Spleen (tissue), 11 donors: ENCODE results near the gene CORO1A. TPM values are rescaled to one million over a fixed set of nuclear protein-coding genes. Genes with fewer than 3 reads are reported as not detected.

Experiments
- DNase-seq: peaks from one replicate; pipeline ENCODE4 v3.0.0-alpha.2; 2020
- H3K27ac ChIP-seq, 8 donors: fragments of 200-600 bp; sonication (generic) in 7 of 8; 1 replicate in 4 of 8; 2 replicates in 4 of 8; pipeline versions ENCODE4 v1.5.0 to v1.8.0; 2016 to 2021; ENCODE audit warnings: inconsistent platforms in 4 of 8, mild to moderate bottlenecking in 4 of 8, moderate library complexity in 1 of 8
- H3K27me3 ChIP-seq, 7 donors: fragments of 200-600 bp; sonication (generic) in 6 of 7; replicated peaks in 1 of 7; 1 replicate in 4 of 7; 2 replicates in 3 of 7; pipeline versions ENCODE4 v1.5.0 to v1.8.0; 2016 to 2021; ENCODE audit warnings: inconsistent platforms in 3 of 7, mild to moderate bottlenecking in 1 of 7
- H3K36me3 ChIP-seq, 6 donors: fragments of 200-600 bp; sonication (generic) in 5 of 6; 1 replicate in 4 of 6; 2 replicates in 2 of 6; pipeline versions ENCODE4 v1.5.0 to v1.8.0; 2016 to 2021; ENCODE audit warnings: inconsistent platforms in 2 of 6
- H3K4me1 ChIP-seq, 6 donors: fragments of 200-600 bp; sonication (generic) in 5 of 6; 1 replicate in 3 of 6; 2 replicates in 3 of 6; pipeline versions ENCODE4 v1.5.0 to v1.8.0; 2016 to 2021; ENCODE audit warnings: inconsistent platforms in 3 of 6
- H3K4me3 ChIP-seq, 8 donors: fragments of 200-600 bp; sonication (generic) in 7 of 8; 1 replicate in 4 of 8; 2 replicates in 4 of 8; pipeline versions ENCODE4 v1.5.0 to v1.8.0; 2016 to 2021; ENCODE audit warnings: inconsistent platforms in 4 of 8, mild to moderate bottlenecking in 4 of 8, moderate library complexity in 2 of 8
- H3K9me3 ChIP-seq, 8 donors: fragments of 200-600 bp; sonication (generic) in 7 of 8; 1 replicate in 4 of 8; 2 replicates in 4 of 8; pipeline versions ENCODE4 v1.5.0 to v1.8.0; 2016 to 2021; ENCODE audit warnings: inconsistent platforms in 4 of 8
- POLR2A ChIP-seq, 3 donors: fragments of 450-650 bp; IDR thresholded peaks; one replicate each; pipeline ENCODE4 v1.5.1; 2017; ENCODE audit warnings: antibody characterized with exemption in 3 of 3, mild to moderate bottlenecking in 1 of 3
- POLR2AphosphoS5 ChIP-seq, 3 donors: sonication (generic); formaldehyde crosslinking; IDR thresholded peaks; one replicate each; pipeline ENCODE4 v1.5.1; 2017; ENCODE audit warnings: antibody characterized with exemption in 3 of 3
- WGBS, 5 donors: extraction: QIAGEN DNeasy Blood & Tissue Kit in 3 of 5; methylation state at CpG; one replicate each; pipeline versions ENCODE4 v1.1.5 to v1.1.7; 2013 to 2018; 5-methylcytosine and 5-hydroxymethylcytosine counted together
- intact Hi-C: fragments of 100-400 bp; cut with DNase I; formaldehyde crosslinking; loops from one replicate; pipeline ENCODE4 v1.15.0; 2023; ENCODE audit warnings: low total_unique reads
- polyA plus RNA-seq, 3 donors: library from polyadenylated mRNA; stranded (reverse); fragments of 200-250 nt; gene quantifications; one replicate each; pipeline ENCODE4 v1.2.1, GENCODE V29; 2013
- total RNA-seq, 7 donors: library from RNA; depleted of rRNA in 3 of 7; stranded (reverse); fragments of >200 nt in 3 of 7; fragmentation: NEBNext Ultra II Directional in 4 of 7; extraction: Animal tissue kit (Norgen Biotek cat#: 25700) in 4 of 7; gene quantifications; one replicate each; pipeline versions ENCODE4 v1.1.0 to v1.2.1, GENCODE V29; 2016 to 2021
- TF ChIP-seq, protein P1 (sequence below), 11 experiments: fragments of 200-600 bp in 7 of 11; fragments of 450-650 bp in 4 of 11; sonication (generic) in 4 of 11; IDR thresholded peaks in 8 of 11; conservative IDR thresholded peaks in 3 of 11; 1 replicate in 7 of 11; 2 replicates in 4 of 11; pipeline versions ENCODE4 v1.4.0 to v1.8.0; 2016 to 2021; ENCODE audit warnings: antibody characterized with exemption in 11 of 11, inconsistent platforms in 4 of 11, mild to moderate bottlenecking in 1 of 11
- donor health status: healthy with polysubstance abuse.
- donor health status: DM: no; HTN: no; CAD: no; lungs with moderate emphysema.
- donor health status: DM: no; HTN: no; CAD: no.
- donor health status: Bipolar disorder and iron deficiency.
- donor health status: healthy.
- donor health status: DM: no; HTN: no; CAD: no.
- donor health status: DM: yes; HTN: yes; CAD: no.

CORO1A gene
- total and polyA plus RNA-seq, 10 donors, result 346 to 757 (median 537) TPM

DNA sequence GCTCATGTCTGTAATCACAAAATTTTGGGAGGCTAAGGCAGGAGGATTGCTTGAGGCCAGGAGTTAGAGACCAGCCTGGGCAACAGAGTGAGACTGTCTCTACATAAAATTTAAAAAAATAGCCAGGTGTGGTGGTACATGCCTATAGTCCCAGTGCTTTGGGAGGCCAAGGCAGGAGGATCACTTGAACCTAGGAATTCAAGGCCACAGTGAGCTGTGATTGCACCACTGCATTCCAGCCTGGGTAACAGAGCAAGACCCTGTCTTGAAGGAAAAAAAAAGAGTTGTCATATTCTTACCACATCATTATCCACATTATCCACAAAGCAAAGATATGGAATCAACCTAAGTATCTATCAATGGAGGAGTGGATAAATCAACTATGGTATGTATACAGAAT is 39.4 kb upstream of the CORO1A start:
- no peaks in the 10 kb centered on the region for H3K36me3 ChIP-seq
- intact Hi-C loops, result no loop called here
- H3K27ac ChIP-seq, result no peak overlapping the region
- peaks cover 0 to 57% (median 13%) of the 10 kb centered on the region in 6 donors for H3K4me1 ChIP-seq
- no peaks in the 10 kb centered on the region for H3K27me3 ChIP-seq
- peaks cover 0 to 6% (median 5%) of the 10 kb centered on the region in 8 donors for H3K9me3 ChIP-seq
- no peak overlapping the region for H3K4me3 ChIP-seq
- DNase-seq, result no peak
- TF ChIP-seq POLR2A (IDR thresholded peaks at IDR 0.05) (no peak), POLR2AphosphoS5 (IDR thresholded peaks at IDR 0.05) (no peak)
- TF ChIP-seq, protein P1, sequence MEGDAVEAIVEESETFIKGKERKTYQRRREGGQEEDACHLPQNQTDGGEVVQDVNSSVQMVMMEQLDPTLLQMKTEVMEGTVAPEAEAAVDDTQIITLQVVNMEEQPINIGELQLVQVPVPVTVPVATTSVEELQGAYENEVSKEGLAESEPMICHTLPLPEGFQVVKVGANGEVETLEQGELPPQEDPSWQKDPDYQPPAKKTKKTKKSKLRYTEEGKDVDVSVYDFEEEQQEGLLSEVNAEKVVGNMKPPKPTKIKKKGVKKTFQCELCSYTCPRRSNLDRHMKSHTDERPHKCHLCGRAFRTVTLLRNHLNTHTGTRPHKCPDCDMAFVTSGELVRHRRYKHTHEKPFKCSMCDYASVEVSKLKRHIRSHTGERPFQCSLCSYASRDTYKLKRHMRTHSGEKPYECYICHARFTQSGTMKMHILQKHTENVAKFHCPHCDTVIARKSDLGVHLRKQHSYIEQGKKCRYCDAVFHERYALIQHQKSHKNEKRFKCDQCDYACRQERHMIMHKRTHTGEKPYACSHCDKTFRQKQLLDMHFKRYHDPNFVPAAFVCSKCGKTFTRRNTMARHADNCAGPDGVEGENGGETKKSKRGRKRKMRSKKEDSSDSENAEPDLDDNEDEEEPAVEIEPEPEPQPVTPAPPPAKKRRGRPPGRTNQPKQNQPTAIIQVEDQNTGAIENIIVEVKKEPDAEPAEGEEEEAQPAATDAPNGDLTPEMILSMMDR (IDR thresholded peaks at IDR 0.05 in 8 of 11, conservative IDR thresholded peaks at IDR 0.05 in 3 of 11), result no peak

- no peak for DNase-seq
- Histone ChIP-seq H3K9me3 (peaks cover 0 to 15% (median 14%) of the 10 kb centered on the region in 8 donors), H3K4me1 (peaks cover 0 to 56% (median 7%) of the 10 kb centered on the region in 6 donors), H3K27me3 (no peaks in the 10 kb centered on the region), H3K36me3 (no peaks in the 10 kb centered on the region), H3K4me3 (no peak overlapping the region), H3K27ac (no peak overlapping the region)
- intact Hi-C loops, result no loop called here
- WGBS, 5 donors, result 36 to 98% (median 55%) methylated on average over 1 of the region's 1 CpG
- TF ChIP-seq POLR2A (IDR thresholded peaks at IDR 0.05), result no peak
- no peak for TF ChIP-seq POLR2AphosphoS5 (IDR thresholded peaks at IDR 0.05)
- TF ChIP-seq, protein P1 (IDR thresholded peaks at IDR 0.05 in 8 of 11, conservative IDR thresholded peaks at IDR 0.05 in 3 of 11), result no peak
Measured at GRCh38 chr16:30144917-30145316, 38.5 kb upstream of the CORO1A start.

DNA sequence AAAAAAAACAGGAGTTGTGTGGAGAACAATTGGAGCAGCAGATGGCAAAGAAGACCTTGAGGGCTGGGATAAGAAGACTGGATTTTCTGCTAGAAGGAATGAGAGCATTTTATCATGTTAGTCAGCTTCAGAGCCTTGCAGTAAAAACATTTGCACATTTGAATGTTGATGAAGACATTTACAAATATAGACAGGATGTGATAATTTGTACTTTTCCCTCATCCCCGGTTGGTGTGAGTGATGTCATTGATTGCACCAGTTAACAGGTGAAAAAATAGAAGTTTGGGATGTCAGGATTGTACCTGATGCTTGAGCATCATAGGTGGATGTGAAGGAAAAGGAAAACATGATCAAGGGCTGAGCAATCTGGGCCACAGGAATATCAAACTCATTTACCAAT is 37.7 kb upstream of the CORO1A start:
- 33 to 61% (median 44%) methylated on average over 1 of the region's 1 CpG for WGBS, 5 donors
- TF ChIP-seq POLR2AphosphoS5 (IDR thresholded peaks at IDR 0.05) (no peak), POLR2A (IDR thresholded peaks at IDR 0.05) (no peak)
- TF ChIP-seq, protein P1 (IDR thresholded peaks at IDR 0.05 in 8 of 11, conservative IDR thresholded peaks at IDR 0.05 in 3 of 11), result no peak
- Histone ChIP-seq H3K9me3 (peaks cover 0 to 20% (median 16%) of the 10 kb centered on the region in 8 donors), H3K36me3 (no peaks in the 10 kb centered on the region), H3K4me1 (peaks cover 0 to 55% (median 3%) of the 10 kb centered on the region in 6 donors), H3K27ac (no peak overlapping the region), H3K27me3 (no peaks in the 10 kb centered on the region), H3K4me3 (no peak overlapping the region)
- DNase-seq, result no peak
- intact Hi-C loops, result no loop called here

- Histone ChIP-seq H3K27me3 (no peaks in the 10 kb centered on the region), H3K4me3 (no peak overlapping the region), H3K4me1 (peaks cover 0 to 41% (median 2%) of the 10 kb centered on the region in 6 donors), H3K9me3 (peaks cover 0 to 20% (median 16%) of the 10 kb centered on the region in 8 donors), H3K27ac (peak overlapping the region in 2 of 8 donors; percentile 60 to 83), H3K36me3 (no peaks in the 10 kb centered on the region)
- WGBS, 5 donors, result 82 to 97% (median 92%) methylated on average over 3 of the region's 3 CpGs
- no peak for DNase-seq
- intact Hi-C loops, result no loop called here
- TF ChIP-seq POLR2AphosphoS5 (IDR thresholded peaks at IDR 0.05), result no peak
- TF ChIP-seq POLR2A (IDR thresholded peaks at IDR 0.05), result no peak
- TF ChIP-seq, protein P1 (IDR thresholded peaks at IDR 0.05 in 8 of 11, conservative IDR thresholded peaks at IDR 0.05 in 3 of 11), result no peak
Measured at GRCh38 chr16:30147843-30148510, 35.4 kb upstream of the CORO1A start.
